G401 (cell line): ENCODE measurements around the gene ARHGEF25. TPM values are rescaled to one million over a fixed set of nuclear protein-coding genes. Genes with fewer than 3 reads are reported as not detected.
"Not testable (repeated sequence)": the region's sequence is repeated elsewhere in the genome, so short reads cannot be mapped to it uniquely, and the experiment has no call there.

Experiments
- DNase-seq: peaks from one replicate; pipeline ENCODE4 v3.0.0-alpha.2; 2015; ENCODE audit warnings: low spot score
- in situ Hi-C: cut with HindIII; loops from 2 replicates; pipeline ENCODE4 v1.10.0; 2016; ENCODE audit warnings: low sequenced_read_pairs, mixed read lengths
- total RNA-seq: library from RNA; depleted of rRNA; stranded (reverse); fragments of >200 nt; shearing (Covaris generic); gene quantifications from 2 replicates; pipeline ENCODE4 v1.2.3, GENCODE V29; 2014; rRNA removed

ARHGEF25 gene
- total RNA-seq, 1 experiment from 2014 or later, result 4.6 TPM

GRCh38 chr12:57658890-57659289, 47.7 kb downstream of the ARHGEF25 start:
- in situ Hi-C loops, result no loop called here
- DNase-seq, result no peak

- in situ Hi-C loops, result no loop called here
- DNase-seq, result no peak
Measured at GRCh38 chr12:57661376-57661775, 50.1 kb downstream of the ARHGEF25 start.

- in situ Hi-C loops, DNase-seq: not testable (repeated sequence)
Measured at GRCh38 chr12:57665066-57665820, 54.0 kb downstream of the ARHGEF25 start.

Other genes starting within 250 kb of the ARHGEF25 start
- gene R3HDM2, start 180.4 kb upstream of the ARHGEF25 start, total RNA-seq, result 6.3 and 8.9 TPM in 2 replicates
- not detected in 2 replicates for gene INHBC, start 176.7 kb upstream of the ARHGEF25 start, total RNA-seq
- 0.43 and 0.78 TPM in 2 replicates for gene INHBE, start 156.1 kb upstream of the ARHGEF25 start, total RNA-seq
- 4.7 and 6.4 TPM in 2 replicates for gene GLI1, start 151.7 kb upstream of the ARHGEF25 start, total RNA-seq
- gene ARHGAP9, start 131.6 kb upstream of the ARHGEF25 start, total RNA-seq, result 0.18 TPM in 1 of 2 replicates, not detected in the other
- 220 and 246 TPM in 2 replicates for gene MARS1, start 123.4 kb upstream of the ARHGEF25 start, total RNA-seq
- 23.7 and 24.6 TPM in 2 replicates for gene DDIT3, start 90.9 kb upstream of the ARHGEF25 start, total RNA-seq
- 1.4 and 2.1 TPM in 2 replicates for gene MBD6, start 88.6 kb upstream of the ARHGEF25 start, total RNA-seq
- 158 and 162 TPM in 2 replicates for gene DCTN2, start 64.2 kb upstream of the ARHGEF25 start, total RNA-seq
- gene KIF5A, start 61.4 kb upstream of the ARHGEF25 start, total RNA-seq, result not detected in 2 replicates
- gene PIP4K2C, start 20.2 kb upstream of the ARHGEF25 start, total RNA-seq, result 19.4 and 25.2 TPM in 2 replicates
- 21.9 and 23.0 TPM in 2 replicates for gene DTX3, start 6.6 kb upstream of the ARHGEF25 start, total RNA-seq
- 12.4 and 19.8 TPM in 2 replicates for gene B4GALNT1, start 21.8 kb downstream of the ARHGEF25 start, total RNA-seq
- gene OS9, start 82.7 kb downstream of the ARHGEF25 start, total RNA-seq, result 106 and 134 TPM in 2 replicates
- gene AGAP2, start 127.3 kb downstream of the ARHGEF25 start, total RNA-seq, result 11.0 and 11.3 TPM in 2 replicates
- 30.5 and 46.9 TPM in 2 replicates for gene TSPAN31, start 133.6 kb downstream of the ARHGEF25 start, total RNA-seq
- 721 and 790 TPM in 2 replicates for gene CDK4, start 140.9 kb downstream of the ARHGEF25 start, total RNA-seq
- gene MARCHF9, start 143.7 kb downstream of the ARHGEF25 start, total RNA-seq, result 7.2 and 14.2 TPM in 2 replicates
- 0.18 and 3.9 TPM in 2 replicates for gene CYP27B1, start 155.6 kb downstream of the ARHGEF25 start, total RNA-seq
- gene METTL1, start 160.7 kb downstream of the ARHGEF25 start, total RNA-seq, result 15.6 and 30.1 TPM in 2 replicates
- 5.1 and 7.0 TPM in 2 replicates for gene EEF1AKMT3, start 161.2 kb downstream of the ARHGEF25 start, total RNA-seq
- 73.7 and 75.2 TPM in 2 replicates for gene TSFM, start 171.4 kb downstream of the ARHGEF25 start, total RNA-seq
- 0.12 and 0.71 TPM in 2 replicates for gene AVIL, start 207.3 kb downstream of the ARHGEF25 start, total RNA-seq
- gene CTDSP2, start 235.3 kb downstream of the ARHGEF25 start, total RNA-seq, result 64.1 and 78.6 TPM in 2 replicates